COR-L47 (cell line): Measurements from ENCODE around the gene XIRP1.
"Not testable (repeated sequence)": the region's sequence is repeated elsewhere in the genome, so short reads cannot be mapped to it uniquely, and the experiment has no call there.

Experiments used
- DNase-seq: peaks from one replicate; lab custom pipeline; 2025; lab: John Stamatoyannopoulos, UW

XIRP1 gene

GRCh38 chr3:39192490-39193092, at the start of gene XIRP1:
XIRP1 (minus strand) TSS chr3:39192595; CDS start chr3:39189445, 3,150 bp downstream.
- DNase-seq = no peak

DNA sequence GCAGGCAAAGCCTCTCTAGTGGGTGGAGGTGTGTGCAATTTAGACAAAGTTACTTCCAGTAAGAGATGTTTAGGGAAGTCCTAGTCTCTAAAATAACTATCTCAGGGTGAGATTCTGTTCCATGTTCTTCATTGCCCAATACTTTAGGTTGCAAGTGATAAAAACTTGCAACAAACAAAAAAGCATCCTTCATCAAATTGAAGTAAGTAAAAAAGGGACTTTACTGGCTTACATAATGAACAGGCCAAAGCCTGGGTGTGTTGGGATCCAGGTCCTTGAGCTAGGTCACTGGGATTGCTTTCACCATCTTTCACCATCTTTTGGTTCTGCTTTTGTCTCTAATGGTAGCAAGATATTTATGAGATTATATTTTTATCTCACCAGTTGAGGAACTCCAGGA, 49.2 kb upstream of the XIRP1 start:
- no peak for DNase-seq

DNA sequence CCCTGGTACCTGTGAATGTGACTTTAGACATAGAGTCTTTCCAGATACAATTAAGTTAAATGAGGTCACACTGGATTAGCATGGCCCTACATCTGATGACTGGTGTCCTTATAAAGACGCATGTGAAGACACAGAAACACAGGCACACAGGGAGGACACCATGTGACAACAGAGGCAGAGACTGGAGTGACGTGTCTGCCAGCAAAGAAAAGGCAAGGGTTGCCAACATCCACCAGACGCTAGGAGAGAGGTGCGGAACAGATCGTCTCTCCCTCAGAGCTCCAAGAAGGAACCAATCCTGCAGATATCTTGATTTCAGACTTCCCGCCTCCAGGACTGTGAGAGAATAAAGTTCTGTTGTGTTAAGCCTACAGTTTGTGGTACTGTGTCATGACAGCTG, 44.6 kb upstream of the XIRP1 start:
- no peak for DNase-seq

DNA sequence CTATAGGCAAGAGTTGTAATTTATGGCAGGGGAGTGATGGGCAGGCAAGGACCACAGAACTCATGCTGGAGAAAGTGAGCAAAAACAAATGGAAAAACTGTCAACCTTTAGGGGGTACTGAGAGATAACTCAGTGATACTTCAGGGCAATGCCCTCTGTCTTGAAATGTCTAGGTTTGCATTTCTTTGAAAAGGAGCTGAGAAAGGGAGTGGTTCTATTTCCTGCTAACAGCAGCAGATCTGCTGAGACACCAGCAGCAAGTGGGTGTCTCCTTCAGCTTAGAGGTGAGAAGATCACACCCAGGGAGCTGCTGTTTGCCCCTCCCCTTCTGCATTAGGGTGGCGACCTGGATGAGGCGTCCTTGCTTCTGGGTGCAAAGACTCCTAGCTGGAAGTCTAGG, 42.3 kb upstream of the XIRP1 start:
- no peak for DNase-seq

DNA sequence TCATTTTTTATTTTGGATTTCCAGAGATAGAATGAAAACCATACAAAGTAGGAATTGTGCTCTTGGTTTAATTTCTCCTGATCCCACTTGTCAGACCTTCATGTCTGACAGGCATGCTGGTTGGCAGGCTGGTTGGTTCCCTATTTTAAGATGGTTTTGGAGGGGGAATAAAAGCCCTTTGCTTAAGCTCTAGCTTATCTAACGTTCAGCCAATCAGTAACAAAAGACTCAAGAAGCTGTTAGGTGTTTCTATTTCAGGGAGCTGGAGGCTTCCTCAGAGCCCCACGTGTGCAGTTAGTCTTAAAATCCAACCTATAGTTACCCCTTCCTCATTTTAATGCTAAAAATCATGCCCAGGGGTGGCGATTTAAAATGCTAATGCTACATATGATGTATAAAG, 40.5 kb upstream of the XIRP1 start:
- no peak for DNase-seq

DNA sequence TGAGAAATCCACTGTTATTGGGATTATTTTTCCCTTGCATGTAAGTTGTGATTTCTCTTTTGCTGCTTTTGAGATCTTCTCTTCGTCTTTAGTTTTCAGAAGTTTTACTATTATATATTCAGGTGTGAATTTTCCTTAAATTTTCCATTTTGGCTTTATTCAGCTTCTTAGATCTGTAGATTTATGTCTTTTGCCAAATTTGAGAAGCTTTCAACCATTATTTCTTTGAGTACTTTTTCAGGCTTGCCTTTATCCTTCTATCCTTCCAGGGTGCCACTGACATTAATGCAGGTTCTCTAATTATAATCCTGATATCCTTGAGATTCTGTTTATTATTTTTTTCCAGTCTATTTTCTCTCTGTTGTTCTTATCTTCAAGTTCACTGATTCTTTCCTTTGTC, 38.1 kb upstream of the XIRP1 start:
- no peak for DNase-seq

DNA sequence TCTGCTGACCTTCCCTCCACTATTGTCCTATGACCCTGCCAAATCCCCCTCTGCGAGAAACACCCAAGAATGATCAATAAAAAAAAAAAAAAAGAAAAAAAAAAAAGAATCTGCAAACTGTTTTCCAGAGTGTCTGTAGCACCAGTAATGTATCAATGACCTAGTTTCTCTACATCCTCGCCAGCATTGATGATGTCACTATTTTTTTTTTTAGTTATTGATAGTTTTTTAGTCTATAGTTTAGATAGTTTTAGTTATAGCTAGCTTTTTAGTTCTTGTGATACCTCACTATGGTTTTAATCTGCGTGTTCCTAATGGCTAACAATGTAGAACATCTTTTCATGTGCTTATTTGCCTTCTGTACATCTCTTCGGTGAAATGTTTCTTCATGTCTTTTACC, 36.1 kb upstream of the XIRP1 start:
- no peak for DNase-seq

DNA sequence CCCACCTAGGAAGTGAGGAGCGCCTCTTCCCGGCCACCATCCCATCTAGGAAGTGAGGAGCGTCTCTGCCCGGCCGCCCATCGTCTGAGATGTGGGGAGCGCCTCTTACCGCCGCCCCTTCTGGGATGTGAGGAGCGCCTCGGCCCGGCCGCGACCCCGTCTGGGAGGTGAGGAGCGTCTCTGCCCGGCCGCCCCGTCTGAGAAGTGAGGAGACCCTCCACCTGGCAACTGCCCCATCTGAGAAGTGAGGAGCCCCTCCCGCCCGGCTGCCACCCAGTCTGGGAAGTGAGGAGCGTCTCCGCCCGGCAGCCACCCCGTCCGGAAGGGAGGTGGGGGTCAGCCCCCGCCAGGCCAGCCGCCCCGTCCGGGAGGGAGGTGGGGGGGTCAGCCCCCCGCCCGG, 35.2 kb upstream of the XIRP1 start:
- not testable (repeated sequence) for DNase-seq

DNA sequence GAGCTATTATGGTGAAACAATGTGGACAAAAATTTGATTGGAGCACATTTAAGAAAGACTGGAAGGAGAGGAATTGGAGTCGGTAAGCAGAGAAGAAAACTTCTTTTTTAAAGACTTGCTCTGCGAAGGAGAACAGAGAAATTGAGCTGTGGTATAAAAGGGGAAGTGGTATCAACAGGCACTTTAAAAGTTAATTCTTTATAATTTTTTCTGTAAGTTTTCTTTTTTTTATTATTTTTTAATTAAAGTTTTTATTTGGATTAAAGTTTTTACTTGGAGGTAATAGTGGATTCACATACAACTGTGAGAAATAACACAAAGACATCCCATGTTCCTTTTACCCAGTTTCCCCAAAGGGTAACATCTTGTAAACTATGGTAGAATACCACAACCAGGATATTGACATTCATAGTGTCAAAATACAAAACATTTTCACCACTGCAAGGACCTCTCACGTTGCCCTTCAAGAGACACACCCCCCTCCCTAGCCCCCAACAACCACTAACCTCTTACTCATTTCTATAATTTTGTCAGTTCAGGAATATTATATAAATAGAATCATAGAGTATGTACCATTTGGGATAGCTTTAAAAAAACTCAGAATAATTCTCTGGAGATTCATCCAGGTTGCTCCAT, 33.8 kb upstream of the XIRP1 start:
- DNase-seq = no peak

DNA sequence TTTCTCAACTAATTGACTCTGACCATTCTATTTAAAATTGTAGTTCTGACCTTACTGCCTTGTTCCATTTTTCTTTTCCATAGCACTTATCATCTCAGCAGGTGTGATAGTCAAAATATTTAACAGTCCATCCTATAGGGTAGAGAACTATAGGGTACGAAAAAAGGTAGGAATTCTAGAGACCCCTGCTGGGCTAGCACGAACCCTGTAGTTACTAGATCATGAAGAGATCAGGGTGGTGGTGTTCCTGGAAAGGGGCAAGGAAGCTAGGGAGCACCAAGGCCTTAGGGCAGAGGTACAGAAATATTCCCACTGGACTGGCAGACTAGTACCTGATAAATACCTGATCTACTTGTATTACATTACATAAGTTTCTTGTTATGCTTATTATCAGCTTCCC, 31.9 kb upstream of the XIRP1 start:
- DNase-seq = no peak

- DNase-seq = no peak
These were observed 30.5 kb upstream of the XIRP1 start for GRCh38 chr3:39222939-39223338.

GRCh38 chr3:39222462-39222861, 30.1 kb upstream of the XIRP1 start:
- DNase-seq = no peak

- DNase-seq = no peak
These were observed 28.7 kb upstream of the XIRP1 start for GRCh38 chr3:39221141-39221530.

DNA sequence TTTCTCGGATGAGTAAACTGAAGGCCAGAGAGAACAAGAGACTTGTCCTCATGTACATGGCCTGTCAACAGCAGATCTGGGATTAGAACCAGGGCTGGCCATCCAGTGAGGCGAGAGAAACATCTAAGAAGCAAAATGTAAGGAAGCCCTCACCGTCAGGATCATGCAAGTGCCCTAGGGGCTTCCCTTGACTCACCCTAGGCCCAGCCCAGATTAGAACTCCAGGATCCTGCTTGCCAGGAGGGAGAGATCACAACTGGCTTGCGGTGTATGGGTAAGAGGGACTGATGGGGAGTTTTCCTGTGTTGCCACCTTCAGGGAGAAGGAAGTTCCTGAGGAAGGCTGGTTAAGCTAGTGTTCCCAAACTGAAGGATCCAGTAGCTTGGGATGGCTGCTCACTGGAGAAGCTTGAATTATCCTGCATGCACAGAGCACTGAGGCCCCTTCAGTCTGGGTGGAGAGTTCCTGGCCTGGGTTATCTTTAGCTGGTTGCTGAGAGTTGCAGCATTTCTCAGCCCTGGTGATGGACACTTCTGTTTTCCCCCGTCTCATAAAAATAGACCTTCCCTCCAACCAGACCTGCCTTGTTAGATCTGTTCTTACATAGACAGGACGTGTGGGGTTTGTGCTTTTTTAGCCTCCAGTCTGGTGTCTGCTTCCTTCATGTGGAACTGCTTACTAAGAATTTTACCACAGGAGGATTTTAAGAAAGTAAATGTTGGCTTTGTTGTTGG, 28.2 kb upstream of the XIRP1 start:
- no peak for DNase-seq

- DNase-seq = no peak
These were observed 27.3 kb upstream of the XIRP1 start for GRCh38 chr3:39219702-39220101.

- no peak for DNase-seq
These were observed 23.9 kb upstream of the XIRP1 start for GRCh38 chr3:39216176-39216790.

GRCh38 chr3:39213613-39214012, 21.2 kb upstream of the XIRP1 start:
- DNase-seq = no peak

DNA sequence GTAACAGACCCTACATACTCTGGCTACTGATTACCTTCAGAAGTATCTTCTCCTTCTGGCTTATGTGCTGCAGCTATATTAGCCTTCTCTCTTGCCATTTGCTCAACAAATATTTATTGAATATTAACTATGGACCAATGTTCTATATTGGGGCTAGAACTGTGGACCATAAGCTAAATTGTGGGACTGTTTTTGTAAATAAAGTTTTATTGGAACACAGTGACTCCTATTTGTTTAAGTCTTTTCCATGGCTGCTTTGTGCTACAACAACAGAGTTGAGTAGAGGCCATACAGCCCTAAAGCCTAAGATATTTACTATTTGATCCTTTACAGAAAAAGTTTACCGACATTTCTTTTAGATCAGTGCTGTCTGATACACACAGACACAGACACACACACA, 20.3 kb upstream of the XIRP1 start:
- DNase-seq = no peak

DNA sequence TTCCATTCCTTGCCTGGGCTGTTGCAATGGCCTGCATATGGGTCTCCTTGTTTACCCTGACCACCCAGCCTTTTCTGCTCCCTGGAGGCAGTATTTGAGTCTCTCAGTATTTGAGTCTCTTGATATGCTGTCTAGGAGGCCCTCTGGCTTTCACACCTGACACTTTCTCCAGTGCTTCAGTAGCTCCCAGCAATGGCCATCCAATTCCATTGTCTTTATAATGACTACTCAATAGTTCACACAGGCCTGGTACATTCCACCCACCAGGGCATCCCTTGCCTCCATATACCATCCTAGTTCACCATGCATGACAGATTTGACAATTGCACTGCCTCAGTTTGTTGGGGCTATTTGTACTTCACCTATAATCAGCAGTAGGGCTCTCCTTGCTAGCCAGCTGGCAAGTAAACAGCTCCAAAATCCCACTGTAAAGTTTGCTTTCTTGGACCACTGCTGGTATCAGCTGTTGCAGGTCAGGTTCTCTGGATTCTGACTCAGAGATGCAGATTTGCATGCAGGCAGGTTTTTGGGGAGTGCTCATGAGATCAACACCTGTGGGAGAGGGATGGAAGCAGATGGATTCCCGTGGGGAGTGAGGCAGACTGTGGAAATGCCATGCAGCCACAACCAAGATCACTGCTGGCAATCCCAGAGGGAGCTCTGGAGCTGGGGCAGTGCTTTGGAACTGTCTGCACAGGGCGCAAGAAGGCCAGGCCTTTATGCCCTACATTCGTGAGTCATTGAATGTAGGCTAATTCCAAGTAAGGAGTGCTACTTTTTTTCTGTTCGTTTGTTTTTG, 19.1 kb upstream of the XIRP1 start:
- no peak for DNase-seq

DNA sequence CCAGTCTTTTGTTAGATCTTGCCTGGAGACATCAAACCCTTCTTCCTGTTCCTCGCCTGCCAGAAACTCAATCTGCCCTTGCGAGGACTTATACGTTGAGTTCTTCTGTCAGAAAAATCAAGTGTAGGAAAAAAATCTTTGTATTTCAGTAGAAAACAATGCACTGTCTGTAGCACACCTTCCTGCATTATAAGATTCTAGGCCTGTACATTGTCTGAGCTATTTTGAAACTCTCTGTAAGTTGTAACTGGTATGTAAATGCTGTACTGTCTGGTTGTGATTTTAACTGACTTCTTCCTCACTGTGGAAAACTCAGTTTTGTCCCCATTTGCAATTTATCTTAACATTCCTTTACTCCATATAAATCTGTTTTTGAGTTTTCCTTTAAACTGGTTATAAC, 17.7 kb upstream of the XIRP1 start:
- no peak for DNase-seq

DNA sequence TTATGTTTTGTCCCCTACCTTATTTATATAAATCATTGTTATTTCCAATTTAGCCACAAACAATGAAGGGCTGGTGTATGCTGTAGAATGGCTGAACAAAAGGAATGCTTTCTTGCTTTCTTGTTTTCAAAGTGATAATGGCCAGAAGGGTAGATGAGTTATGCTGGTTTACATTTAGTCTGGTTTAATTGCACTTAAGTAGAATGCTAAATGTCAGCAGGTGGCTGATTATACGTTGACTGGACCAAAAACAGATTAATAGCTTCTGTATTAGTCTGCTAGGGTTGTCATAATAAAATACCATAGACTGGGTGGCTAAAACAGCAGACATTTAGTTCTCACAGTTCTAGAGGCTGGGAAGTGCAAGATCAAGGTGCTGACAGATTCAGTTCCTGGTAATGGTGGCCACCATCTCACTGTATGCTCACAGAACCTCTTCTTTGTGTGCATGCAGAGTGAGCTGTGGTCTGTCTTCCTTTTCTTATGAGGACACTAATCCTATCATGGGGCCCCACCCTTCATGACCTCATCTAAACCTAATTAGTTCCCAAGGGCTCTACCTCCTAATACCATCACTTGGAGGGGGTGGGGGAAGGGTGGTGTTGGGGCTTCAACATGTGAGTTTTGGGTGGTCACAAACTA, 17.1 kb upstream of the XIRP1 start:
- DNase-seq = no peak
